Glomerular visceral epithelial cell (primary cell): Measurements from ENCODE around the gene SMOC2.

Experiments used
- DNase-seq: peaks from one replicate; pipeline ENCODE4 v3.0.0-alpha.2; 2016; ENCODE audit errors: extremely low spot score

Gene SMOC2

DNA sequence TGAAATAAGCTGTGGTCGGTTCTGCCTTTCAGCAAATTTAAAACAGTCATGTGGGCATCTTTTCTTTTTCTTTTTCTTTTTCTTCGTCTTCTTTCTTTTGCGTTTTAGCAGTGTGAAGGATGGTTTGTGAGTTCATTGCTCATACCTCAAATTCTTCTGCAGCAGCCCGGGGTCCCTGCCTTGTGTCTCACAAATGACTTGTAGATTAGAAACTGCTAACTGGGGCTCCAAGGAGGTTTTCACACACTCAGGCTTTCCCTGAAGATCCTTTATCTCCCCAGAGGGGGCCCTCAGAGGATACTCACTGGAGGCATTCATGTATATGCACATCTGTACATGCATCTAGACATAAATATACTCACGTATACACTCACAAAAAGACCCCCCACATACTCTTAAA lies 1.7 kb downstream of the SMOC2 start:
- DNase-seq: no peak

DNA sequence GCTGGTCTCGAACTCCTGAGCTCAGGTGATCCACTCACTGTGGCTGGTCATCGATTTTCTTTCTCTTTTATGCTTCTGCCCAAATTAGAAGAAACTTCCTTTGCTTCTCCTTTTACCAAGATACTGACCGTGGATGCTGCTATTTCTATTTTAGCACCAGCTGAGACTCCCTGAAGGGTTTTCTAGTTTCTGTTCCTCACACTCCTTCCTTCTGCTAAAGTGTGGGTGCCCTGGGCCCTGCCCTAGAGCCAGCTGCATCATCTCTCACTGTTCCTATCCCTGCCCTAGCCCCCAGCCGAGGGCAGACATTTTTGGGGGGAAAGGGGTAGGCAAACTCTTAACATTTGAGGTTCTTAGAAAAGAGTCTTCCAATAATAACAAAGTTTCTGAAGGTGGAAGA lies 6.3 kb downstream of the SMOC2 start:
- DNase-seq: no peak

DNA sequence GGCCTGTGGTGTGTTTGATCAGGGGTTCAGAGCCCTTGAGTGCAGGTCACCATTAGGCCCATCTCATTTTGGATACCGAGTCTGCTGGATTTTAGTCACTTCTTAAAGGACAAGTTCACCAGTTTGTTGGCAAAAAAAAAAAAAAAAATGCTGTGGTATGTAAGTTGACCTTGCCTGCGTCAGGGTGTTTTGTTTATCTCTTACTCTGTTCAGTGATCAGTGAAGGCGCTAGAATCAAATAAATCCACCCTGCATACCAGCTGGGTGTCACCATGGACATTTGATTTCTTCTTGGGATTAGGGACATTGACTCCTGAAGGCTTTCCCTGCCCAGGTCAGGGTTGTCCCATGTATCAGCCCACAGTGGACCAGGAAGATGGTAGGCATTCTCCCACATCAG lies 6.7 kb downstream of the SMOC2 start:
- DNase-seq: no peak

DNA sequence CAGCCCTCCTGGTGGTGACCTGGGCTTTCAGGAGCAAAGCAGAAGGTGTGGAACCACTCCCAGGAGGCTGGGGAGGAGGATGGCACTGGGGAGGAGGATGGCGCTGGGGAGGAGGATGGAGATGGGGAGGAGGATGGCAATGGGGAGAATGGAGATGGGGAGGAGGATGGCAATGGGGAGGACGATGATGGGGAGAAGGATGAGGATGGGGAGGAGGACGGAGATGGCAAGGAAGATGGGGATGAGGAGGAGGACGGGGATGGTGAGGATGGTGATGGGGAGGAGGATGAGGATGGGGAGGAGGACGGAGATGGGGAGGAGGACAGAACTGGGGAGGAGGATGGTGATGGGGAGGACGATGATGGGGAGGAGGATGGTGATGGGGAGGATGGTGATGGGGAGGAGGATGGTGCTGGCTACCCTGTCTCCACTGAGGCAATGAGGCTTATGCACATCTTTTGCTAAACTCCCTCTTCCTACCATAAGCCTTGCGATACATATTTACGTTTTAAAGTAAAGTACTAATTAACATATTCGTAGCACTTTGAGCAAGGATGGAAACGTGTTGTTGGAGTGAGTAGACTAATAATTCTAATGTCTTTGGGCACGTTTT lies 7.4 kb downstream of the SMOC2 start:
- DNase-seq: no peak

DNA sequence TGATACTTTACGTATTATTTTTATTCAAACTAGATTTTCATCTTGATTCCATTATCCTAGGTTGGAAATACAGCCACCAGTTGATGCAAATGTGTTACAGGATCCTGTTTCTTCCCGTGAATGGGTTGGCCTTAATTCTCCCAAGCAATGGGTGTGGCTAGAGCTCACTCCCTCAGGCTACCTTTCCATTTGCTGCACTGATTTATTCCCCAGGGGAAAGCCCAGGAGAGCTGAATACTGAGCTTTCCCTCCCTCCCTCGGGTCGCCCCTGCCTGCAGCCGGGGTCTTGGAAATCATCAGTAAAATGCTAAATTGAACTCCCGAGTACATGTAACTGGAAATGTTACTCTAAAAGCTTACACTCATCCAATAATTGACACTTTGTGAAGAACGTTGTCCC lies 9.9 kb downstream of the SMOC2 start:
- DNase-seq: no peak

DNA sequence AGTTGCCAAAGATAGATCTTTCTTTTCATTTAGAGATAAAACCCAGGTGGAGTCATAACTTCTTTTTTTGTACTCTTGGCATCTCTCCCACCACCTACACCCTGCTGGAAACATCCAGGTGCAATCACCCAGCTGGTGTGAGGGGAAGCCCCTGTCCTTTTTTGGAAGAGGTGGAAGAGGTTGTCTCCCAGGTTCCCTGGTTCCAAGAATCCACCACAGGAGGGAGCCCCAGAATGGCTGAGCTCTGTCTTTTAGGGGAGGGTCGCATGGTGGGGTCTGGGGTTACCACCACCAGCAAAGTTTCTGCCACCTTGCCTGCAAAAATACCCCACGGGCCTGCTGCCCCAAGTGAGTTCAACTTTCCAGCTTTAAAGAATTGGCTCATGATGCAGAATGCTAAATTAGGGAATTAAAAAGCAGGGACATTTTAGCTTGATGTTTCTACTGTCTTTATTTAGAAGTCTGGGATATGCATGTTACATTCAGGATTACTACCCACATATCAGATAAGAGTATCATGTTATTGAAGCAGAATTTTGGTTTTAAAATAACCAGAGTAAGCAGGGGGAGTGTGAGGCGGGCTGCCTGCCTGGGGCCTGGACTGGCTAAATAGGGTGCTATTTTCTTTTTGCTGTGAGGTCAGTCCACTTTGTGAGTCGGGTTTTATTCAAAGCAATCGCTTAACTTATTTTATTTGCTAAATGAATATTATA lies 11.0 kb downstream of the SMOC2 start:
- no peak for DNase-seq

DNA sequence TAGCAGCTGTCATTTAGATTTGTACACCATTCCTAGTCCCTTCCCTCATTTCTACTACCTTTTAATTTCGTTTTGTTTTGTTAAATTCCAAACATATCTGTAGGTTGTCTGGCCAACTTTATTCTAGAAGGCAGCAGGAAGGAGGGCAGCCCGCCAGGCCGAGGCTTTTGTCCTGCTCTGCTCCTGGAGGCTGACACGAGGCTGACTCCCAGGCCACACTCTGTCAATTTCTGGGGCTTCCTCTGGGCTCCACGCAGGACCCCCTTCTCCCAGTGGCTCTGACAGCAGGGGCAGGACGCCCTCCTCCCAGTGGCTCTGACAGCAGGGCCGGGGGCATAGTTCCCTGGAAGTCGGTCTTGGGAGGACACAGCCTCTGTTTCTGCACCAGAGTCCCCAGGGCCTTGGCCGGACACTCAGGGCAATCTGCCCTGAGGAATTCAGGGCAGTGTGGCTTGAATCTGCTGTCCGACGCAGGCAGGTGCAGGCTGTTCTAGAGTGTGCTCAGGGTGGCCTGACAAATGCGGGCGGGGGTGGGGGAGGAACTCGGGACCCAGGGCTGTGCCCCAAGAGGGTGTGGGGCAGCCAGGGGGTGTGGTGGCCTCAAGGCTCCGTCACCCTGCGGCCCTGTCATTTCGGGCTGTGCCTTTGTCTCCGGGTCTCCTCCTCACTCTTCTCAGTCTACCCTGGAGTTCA lies 11.8 kb downstream of the SMOC2 start:
- no peak for DNase-seq

DNA sequence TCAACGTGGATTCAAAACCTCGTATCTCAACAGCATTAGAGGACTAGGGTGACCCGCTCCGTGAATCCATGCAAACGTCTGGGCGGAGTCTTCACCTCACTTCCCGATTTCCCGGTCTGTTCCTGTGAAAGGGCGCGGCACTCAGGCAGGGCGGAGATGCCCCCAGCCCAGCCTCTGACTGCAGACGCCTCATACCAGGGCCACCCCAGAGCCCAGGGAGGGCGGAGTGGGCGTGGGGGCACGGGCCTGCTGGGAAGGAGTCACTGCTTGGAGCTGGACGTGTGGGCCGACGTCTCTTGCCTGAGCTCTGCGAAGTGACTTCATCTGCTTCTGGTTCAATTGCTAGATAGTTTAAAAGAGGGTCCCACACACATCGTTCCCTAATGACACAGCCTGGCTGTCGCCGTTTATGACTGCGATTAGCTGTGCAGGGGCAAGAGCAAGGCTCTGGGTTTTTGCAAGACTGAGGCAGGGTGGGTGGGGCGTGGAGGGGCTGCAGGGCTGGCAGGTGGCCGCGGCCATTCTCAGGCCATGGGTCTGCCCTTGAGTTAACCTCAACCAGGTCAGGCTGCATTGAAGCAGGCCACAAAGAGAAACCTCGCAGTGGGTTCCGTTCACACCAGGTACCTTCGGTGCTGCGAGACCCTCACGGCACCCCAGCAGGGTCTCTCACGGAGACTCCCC lies 15.0 kb downstream of the SMOC2 start:
- no peak for DNase-seq

DNA sequence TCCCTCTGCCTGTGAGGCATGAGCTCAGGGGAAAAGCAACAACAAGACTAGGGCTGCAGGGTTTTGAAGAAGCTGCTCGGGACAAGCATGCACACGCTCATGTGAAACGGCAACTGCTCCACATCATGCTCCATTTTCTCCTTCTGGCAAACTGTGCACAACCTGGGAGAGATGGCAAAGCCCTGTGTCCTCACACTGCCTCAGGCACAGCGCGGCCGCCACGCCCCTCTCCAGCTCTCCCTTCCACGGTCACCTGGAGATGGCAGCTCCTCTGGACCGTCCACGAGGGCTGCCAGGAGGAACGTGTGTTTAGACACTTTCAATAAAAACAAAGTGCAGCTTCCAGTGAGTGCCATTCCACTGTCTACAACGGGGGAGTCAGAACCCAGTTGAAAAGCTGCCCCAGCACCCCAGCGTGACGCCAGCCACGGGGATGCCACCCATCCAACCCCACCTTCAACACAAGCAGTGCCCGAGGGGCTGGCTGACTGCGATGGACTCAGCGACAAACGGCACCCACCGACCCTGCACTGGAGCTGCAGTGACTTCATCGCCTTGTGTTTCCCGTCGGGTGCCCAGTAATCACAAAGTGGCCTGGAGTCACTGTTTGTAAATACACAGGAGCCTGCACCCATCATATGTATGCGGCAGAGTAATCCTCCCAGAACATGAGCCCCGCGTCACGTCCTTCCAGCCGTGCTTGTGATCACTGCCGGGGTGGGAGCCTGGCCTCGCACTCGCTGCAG lies 16.1 kb downstream of the SMOC2 start:
- DNase-seq: no peak

DNA sequence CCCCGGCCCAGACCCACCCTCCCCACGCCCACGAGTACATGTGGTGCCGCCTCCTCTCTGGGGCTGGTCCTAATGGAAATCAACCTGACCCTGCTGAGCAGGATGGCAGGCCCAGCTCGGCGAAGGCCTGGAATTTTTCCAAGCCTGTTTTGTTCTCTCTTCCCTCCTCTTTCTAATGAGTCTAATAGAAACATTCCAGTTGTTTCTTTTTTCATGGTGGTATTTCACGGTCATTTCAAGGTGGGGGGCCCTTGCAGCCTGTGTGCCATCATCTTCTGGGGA lies 16.6 kb downstream of the SMOC2 start:
- DNase-seq: no peak

DNA sequence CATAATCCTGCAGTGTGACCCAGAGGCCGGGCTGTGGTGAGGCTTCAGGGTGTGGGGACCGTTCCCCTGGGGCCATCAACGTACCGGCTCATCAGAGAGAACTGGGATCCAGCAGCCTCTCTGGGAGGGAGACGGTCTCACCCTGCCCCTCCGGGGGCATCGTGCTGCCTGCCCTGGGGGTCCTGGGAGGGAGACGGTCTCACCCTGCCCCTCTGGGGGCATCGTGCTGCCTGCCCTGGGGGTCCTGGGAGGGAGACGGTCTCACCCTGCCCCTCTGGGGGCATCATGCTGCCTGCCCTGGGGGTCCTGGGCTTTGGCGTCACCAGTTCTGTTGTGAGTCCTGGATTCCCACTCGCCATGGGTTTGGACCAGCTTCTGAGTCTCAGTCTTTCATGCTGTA lies 17.1 kb downstream of the SMOC2 start:
- no peak for DNase-seq

DNA sequence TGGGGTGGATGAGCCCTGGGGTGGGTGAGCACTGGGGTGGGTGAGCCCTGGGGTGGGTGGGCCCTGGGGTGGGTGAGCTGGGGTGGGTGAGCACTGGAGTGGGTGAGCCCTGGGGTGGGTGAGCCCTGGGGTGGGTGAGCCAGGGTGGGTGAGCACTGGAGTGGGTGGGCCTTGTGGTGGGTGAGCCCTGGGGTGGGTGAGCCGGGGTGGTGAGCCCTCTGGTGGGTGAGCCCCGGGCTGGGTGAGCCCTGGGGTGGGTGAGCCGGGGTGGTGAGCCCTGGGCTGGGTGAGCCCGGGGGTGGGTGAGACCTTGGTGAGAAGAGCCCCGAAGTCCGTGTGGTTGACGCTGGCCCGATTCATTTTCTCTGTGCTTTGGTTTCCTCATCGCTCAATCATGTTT lies 18.6 kb downstream of the SMOC2 start:
- no peak for DNase-seq

DNA sequence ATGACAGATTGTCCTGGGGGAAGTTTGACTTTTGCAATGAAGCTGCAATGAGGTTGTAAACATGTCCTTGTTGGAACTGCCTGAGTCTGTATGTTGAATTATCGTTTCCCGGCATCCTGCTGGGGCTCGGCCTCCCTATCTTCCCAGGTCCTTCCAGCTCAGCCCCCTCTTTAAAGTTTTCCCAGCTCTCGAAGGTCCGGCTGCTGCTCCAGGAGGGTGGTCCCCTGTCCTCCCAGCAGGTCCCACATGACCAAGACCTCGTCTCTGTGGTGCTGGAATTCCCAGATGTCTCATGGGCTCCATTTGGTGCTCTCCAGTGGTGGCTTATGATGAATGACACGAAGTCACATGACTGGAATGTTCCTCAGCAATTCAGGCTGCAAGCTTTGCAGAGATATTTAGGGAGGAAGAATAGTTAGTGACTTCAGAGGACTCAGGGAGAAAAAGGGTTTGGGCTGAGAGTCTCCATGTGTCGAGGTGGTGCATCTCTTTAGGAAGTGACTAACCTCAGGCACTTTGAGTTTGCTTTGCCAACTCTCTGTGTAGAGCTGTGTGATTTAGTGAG lies 21.4 kb downstream of the SMOC2 start:
- DNase-seq: no peak

DNA sequence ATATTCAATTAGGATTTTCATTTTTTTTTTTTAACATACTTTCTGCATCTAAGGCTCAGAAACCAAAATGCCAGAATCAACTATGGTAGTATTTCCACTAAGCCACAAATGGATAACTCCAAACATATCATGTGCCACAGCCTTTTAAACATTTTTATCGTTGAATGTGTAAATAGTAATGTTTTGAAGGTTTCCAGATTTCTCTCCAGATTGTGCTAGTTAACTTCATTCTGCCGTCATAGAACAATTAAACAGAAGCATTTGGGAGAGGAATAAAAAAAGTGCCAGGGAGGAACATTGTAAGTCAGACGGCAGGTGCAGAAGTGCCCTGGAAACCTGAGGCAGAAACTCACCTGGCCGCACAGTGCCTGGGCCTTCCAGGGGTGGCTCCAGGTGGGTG lies 23.6 kb downstream of the SMOC2 start:
- DNase-seq: no peak

DNA sequence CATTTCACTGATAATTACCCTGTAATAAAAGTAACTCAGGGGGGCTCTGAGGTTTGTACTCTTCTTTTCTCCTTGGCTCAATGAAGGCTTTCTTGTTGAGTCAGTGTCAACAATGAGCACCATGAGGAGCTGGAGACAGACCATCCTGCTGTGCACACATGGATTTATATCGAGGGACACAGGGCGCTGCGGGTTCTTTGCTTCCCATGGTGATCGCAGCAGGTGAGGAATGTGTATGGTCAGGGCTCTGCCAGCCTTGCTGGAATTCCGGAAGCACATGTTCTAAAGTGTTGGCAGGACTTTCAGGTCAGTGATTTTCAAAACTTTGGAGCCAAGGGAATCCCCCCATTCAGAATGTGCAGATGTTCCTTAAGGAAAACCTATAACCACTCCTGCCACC lies 27.1 kb downstream of the SMOC2 start:
- no peak for DNase-seq

DNA sequence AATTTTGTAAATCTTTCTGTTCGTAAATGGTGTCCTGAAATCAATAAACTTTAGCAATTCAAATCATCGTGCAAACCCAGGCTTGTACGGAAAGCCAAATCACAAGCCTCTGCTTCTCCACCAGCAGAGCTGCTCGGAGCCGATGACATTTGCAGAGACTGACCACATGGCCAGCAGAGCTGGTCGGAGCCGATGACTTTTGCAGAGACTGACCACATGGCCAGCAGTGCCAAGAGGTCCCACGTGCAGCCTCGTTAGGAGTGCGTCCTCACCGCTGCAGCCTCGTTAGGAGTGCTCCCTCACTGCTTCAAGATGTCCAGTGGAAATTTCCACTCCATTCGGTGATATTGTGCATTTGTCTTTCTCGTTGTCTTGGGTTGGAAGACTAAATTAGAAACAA lies 28.5 kb downstream of the SMOC2 start:
- DNase-seq: no peak

DNA sequence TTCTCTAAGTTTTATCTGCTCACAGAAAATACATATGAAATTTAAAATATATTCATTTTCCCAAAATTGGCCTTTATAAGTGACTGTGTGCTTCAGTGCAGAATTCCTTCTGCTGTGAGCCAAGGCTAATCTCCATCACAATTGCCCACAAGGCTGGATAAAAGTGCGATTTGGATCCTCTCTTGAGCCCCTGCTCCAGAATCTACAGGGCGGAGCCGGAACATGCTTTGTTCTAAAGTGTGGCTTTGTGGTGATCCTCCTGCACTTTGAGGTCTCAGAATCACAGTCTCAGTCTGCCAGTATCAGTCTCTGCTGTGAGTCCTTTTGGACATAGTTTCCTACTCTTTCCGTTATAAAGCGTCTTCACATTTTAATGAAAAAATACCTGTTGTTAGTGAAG lies 28.9 kb downstream of the SMOC2 start:
- no peak for DNase-seq

DNA sequence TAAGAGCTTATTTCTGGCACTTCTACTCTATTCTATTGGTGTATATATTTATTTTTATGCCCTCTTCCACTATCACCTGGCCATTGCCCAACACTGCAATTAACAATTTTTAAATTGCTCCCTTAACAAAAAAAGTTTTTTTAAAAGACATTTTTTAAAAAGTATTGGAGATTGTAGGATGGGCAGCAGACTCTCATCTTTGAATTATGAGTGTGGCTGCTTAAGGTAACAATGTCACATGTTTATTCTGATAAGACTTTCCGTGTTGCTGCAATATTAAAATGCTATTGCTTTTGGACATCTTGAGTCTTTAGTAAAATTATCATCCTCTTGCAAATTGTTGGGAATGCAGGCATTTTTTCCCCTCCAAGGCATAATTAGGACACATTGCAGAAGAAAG lies 31.4 kb downstream of the SMOC2 start:
- no peak for DNase-seq

DNA sequence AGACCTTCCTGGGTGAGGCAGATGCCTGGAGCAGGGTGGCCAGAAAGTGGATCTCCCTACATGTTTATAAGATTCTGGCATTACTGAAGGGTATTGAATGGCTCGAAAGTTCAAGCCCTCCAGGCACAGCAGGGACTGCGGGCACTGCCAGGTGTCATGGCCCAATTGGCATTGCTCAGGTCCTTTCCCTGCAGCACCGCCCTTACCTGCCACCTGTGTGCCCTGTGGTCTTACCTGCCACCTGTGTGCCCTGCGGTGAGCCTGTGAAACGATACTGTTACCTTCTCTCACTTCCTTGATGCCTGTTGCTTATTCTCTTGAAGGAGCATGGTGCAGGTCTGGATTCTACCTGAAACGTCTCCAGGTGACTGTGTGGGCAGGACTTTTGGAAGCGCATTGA lies 32.2 kb downstream of the SMOC2 start:
- DNase-seq: no peak

DNA sequence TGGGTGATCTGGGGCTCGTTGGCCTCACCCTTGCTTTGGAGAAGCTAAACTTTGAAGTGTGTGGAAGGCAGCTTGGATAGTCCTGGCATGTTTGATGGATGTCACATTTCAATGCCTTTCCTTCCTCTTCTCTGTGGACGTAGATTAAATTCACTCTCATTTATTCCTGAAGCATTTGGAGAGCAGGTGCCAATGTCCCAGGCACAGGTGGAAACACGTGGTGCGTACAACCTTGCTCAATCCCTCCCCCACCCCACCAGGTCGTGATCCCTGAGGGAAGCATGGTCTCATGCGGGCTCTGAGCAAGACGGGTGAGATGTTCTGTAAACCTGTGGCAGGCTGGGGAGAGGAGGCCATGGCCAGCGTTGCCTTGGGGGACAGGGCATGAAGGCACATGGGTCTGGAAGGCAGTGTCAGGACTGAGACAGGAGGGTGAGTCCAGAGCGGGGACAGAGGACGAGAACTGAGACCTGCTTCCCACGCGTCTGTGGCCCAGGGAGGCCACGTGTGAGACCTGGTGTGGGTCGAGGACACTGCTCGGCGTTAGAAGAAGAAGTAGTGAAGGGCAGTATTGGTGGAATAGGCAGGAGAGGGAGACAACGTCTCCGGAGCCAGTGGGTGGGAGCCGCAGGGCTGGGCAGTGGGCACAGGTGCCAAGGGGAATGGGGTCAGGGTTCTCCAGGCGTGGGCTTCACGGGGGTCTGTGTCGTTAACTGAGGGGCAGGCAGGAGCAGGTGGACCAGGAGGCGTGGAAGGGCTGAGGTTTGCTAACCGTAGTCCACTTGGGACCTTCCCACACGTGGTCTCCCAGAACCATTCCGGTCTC lies 34.4 kb downstream of the SMOC2 start:
- DNase-seq: no peak

DNA sequence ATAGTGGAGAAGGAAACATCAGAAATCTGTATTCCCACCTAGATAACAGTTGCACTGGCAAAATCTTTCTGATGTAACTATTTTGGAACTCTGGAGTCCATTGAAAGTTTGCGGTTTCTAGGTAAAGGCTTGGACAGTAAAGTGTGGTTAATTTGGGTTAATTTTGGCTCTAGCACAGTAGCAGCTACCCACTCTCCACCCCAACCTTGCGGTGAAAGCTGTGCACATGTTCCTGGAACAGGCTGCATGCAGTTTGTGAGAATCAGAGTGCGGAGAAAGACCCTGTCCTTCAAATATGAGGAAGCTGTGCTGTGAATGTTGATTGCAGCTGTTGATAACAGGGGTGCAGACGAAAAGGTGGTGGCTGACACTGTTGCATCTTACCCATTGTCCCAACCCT lies 38.4 kb downstream of the SMOC2 start:
- DNase-seq: no peak
